NK-92 treated with Interleukin-12 subunit alpha and Interleukin-12 subunit beta, amount 100 ng/mL, for 24 hours (cell line): Measurements from ENCODE around the gene RNF14.
"Not testable (repeated sequence)": the region's sequence is repeated elsewhere in the genome, so short reads cannot be mapped to it uniquely, and the experiment has no call there.

ENCODE experiments used
- DNase-seq: peaks from one replicate; lab custom pipeline; 2025; lab: John Stamatoyannopoulos, UW

RNF14 gene, protein sequence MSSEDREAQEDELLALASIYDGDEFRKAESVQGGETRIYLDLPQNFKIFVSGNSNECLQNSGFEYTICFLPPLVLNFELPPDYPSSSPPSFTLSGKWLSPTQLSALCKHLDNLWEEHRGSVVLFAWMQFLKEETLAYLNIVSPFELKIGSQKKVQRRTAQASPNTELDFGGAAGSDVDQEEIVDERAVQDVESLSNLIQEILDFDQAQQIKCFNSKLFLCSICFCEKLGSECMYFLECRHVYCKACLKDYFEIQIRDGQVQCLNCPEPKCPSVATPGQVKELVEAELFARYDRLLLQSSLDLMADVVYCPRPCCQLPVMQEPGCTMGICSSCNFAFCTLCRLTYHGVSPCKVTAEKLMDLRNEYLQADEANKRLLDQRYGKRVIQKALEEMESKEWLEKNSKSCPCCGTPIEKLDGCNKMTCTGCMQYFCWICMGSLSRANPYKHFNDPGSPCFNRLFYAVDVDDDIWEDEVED

DNA sequence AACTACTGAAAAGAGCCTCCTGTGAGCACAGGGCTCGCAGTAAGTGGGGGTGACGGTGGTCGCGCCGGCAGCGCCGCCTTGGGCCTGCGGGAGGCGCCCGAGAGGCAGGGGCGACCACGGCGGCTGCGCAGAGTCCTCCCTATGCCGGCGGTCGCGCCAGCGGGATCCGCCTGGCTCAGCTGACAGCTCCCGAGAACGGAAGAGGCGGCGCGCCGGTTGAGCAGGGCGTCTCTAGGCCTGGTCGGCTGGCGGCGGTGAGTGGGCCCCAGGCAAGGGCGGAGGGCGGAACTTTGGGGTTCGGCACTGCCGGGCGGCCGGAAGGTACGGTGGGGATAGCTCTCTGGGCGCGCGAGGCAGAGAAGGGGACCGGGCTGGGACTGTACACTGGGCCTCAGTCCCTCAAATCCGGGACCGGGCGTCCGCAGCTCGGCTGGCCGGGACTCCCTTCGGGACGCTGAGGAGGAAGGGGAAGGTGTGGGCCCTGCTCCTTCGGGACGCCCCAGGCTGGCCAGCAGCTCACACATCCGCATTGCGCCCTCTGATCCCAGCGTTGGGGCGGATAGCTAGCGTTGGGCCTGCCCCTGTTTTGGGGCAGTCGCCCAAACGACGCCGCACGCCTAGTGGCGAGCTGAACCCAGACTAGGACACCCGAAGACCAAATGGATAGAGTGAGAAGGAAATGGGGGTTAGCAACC is at the start of gene RNF14:
TSS of gene RNF14 (plus strand) at position 192 of the 695 bp plus-strand sequence. CDS start 4,484 bp downstream, outside the sequence.
- DNase-seq = peak; percentile 93

DNA sequence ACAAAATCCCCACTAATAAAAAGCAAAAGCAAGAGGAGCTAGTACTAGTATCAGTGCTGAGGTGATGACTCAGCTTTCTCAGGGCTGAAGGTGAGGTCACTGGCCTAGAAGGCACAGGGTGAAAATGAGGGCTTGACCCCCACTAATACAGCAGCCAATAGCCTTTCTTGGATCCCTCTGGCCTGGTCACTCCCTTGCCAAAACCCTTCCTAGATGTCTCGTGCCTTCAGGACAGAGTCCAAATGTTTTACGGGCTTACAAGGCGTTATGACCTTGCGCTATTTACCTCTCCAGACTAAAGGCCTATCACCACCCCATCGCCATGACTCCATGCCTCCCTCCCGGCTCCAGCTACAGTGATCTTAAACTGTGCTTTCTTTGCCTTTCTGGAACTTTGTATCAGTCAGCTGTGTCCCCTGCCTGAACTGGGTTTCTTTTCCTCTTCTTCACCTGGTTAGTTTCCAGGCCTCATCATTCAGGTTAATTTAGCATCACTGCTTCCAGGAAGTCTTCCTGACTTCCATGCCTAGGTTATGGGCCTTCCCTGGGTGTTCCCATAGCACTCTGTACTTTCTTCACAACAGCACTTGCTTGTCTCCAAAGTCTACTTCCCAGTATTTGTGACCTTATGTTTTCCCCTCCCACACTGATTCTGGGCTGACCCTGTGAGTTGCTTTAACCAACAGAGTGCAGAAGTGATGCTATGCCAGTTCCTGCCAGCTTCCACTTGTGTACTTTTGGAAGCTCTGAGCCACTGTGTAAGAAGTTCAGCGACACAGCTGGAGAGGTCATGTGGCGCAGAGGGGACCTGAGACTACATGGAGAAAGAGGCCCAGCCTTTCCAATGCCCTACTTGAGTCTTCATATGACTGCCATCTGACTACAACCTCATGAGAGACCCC is 49.4 kb upstream of the RNF14 start:
- no peak for DNase-seq

DNA sequence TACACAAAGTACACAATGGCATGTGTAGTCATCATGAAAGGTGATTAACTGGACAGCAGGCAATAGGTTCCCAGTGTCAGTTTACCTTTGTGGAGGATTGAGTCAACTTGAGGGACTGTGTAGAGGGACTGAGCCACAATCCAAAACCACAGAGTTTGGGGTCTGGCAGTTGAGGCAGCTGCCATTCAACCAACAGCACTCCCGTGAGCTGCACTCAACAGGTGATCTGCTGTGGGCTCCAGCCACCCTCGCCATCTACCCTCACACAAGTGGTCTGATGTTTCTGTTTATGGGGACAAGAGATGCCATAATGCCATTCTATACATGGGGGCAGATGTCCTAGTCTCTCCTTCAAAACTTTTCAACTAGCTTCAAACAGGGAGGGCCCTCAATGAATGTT is 48.1 kb upstream of the RNF14 start:
- DNase-seq = no peak

DNA sequence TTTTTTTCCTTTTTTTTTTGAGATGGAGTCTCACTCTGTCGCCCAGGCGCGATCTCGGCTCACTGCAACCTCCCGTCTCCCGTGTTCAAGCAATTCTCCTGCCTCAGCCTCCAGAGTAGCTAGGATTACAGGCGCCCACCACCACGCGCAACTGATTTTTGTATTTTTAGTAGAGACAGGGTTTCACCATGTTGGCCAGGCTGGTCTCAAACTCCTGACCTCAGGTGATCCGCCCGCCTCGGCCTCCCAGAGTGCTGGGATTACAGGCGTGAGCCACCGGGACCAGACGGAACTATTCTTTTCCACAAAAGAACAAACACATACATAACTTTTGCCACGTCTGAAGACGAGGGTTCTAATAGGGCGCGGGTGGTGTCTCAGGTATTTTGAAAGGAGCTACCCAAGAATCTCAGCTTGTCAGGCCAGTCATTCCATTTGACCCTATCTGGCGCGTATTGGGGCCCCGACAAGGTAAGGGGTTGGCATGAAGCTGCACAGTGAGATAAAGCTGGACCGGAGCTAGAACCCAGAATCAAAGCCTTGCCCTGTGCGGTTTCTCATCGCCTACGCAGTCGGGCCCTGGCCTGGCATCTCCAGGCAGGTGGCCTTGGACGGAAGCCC is 46.0 kb upstream of the RNF14 start:
- not testable (repeated sequence) for DNase-seq

DNA sequence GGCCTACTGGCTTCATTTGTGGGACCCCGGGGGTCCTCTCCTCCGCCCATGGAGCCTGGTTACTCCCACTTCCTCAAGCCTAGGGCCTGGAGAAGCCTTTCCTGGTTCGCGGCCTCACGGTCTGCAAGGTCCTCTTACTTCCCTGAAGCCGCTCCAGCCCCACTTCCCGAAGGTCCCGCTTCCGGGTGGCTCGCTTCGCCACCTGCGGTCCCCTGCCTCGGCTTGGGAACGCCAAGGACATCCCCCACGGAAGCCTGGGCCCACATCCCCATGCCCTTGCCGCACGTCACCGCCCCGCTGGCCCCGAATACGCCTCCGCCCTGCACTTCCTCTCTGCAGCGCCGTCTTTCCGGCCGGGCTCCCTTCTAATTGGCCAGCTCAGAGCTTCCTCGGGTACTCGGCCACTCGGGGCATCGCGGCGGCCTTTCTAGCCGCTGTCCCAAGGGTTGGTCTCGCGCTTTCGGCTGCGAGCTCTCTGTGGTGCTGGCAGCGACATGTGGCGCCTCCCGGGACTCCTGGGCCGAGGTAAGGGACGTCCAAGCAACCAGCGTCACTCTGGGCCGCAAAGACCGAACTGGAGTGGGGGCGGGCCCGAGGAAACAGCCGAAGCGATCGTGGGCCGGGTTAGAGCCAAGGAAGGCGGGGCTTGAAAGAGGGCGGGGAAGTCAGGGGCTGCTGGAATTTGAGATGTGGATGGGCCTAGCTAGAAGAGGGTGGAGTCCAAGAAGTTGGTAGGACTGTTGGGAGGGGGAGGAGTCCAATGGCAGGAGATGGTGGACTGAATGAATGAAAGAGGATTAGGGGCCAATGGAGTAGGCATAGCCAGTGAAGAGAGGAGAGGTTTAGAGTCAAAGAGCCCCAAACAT is 45.2 kb upstream of the RNF14 start, which contains the start of gene DELE1:
TSS of gene DELE1 (plus strand) at position 424 of the 866 bp plus-strand sequence. CDS start at position 495, 71 bp downstream.
- DNase-seq = peak; percentile 87

DNA sequence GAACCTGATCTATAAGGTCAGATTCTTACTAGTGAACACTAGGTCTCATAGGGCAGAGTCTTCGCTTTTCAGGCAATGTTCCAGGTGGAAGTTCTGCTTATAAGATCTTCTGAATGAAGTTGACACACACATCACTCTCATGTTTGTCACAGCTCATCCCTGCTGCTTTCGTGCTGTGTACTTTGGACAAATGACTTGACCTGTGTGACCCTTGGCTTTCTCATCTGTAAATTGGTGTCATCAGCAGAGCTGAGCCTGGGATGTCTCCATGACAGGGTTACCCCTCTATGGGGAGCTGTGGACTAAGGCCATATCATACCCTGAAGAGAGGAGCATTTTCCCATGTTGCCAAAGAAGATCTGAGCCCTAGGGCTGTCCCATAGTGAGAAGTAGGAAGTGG is 42.5 kb upstream of the RNF14 start:
- DNase-seq = no peak

DNA sequence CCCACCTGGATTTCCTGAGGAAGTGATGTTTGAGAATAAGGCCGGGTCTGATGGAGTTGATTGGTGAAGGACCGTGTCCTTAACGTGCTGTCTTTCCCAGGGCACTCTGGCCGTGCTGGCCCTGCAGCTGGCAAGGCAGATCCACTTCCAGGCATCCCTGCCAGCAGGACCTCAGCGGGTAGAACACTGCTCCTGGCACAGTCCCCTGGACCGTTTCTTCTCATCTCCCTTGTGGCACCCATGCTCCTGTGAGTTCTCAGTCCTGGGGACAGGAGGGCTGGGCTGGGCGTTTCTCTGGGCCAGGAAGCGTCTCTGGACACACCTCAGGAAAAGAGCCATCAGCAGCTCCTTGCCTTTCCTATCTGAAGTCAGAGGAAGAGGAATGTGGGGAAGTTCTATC is 40.9 kb upstream of the RNF14 start:
- DNase-seq = no peak

DNA sequence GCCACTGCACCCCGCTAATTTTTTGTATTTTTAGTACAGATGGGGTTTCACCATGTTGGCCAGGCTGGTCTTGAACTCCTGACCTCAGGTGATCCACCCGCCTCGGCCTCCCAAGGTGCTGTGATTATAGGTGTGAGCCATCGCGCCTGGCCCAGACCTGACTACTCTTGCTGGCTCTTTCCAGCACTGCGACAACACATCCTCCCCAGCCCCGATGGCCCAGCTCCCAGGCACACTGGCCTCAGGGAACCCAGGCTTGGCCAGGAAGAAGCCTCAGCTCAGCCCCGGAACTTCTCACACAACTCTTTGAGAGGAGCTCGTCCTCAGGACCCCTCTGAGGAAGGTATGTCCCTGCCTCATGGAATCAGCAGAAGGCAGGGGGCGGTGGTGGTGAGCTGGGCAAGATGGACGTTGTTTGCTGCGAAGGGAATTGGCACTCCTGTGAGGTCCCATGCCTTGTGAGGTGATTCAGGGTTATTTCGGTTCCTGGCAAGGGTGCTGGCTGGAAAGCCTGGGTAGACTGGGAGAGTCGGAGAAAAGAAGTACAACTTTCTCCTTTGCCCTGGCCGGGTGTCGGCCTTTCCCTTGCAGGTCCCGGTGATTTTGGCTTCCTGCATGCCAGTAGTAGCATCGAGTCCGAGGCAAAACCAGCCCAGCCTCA is 39.4 kb upstream of the RNF14 start:
- DNase-seq = no peak

DNA sequence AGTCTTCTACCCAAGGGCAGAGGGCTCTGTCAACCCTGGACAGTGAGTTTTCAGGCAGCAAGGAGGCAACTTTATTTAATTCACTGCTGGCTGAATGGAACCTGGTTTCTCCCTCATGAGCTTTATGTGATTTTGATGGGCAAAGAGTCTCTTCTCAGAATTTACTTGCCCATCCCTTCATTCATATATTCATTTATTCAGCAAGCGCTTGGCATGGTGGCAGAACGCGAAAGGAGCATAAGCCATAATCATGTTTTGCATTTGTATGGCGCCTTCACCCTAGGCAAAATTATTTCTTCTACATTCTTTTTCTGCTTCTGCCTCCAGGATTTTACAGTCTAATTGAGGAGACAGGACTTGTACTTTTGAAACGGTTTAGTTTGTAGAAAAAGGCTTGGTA is 37.2 kb upstream of the RNF14 start:
- DNase-seq = no peak

DNA sequence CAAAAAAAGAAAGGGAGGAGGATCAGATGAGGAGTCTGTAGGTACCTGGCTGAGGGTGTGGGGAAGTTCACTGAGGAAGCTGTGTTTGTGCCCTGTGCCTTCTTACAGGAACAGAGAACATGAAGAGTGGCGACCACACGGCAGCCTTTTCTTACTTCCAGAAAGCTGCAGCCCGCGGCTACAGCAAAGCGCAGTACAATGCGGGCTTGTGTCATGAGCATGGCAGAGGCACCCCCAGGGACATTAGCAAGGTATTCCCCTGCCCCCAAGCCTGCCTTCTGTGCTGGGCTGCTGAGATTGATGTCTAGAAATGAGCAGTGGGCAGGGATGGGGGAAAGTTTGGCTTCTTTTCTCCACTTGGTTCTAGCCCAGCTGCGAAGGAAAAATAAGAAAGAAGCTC is 35.8 kb upstream of the RNF14 start:
- DNase-seq = no peak

DNA sequence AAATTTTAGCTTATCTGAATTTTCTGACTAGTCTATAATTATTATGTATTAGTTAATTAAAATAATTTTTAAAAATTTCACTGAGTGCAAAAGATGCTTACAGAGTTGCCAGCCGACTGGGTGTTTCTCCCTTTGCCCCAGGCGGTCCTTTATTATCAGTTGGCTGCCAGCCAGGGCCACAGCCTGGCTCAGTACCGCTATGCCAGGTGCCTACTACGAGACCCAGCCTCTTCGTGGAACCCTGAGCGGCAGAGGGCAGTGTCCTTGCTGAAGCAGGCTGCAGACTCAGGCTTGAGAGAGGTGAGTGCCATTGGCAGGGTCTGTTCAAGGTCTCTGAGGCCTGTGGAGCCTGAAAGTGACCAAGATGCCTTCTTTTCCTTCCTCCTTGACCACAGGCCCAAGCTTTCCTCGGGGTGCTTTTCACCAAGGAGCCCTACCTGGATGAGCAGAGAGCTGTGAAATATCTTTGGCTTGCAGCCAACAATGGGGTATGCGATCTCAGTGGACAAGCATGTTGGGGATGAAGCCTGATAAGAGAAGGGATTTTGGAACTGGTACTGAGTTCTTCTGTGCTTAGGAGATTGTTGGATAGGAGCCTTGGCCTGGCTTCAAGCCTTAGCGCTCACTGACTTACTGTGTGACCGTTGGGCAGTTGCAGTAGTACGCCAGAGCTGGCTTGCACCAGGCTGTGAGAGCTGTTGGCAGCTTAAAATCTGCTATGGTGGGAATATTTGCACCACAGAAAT is 34.6 kb upstream of the RNF14 start:
- no peak for DNase-seq

DNA sequence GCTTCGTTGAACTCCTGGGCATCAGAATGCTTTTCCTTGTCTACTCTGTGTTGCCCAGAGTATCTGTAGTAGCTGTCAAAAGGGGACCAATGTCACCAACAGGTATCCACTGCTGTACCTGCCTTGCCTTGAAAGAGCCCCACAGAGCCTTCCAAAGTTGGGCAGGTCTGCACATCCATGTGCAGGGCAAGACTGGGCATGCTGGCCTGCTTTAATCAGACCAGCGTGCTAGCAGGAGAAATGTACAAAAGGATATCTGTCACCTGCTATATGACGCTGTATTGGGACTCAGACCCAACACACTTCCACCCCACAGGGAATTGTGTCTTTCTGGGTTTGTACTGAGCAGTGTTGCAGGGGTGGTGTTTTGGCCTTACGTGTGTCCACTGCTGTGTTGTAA is 33.4 kb upstream of the RNF14 start:
- DNase-seq = no peak

DNA sequence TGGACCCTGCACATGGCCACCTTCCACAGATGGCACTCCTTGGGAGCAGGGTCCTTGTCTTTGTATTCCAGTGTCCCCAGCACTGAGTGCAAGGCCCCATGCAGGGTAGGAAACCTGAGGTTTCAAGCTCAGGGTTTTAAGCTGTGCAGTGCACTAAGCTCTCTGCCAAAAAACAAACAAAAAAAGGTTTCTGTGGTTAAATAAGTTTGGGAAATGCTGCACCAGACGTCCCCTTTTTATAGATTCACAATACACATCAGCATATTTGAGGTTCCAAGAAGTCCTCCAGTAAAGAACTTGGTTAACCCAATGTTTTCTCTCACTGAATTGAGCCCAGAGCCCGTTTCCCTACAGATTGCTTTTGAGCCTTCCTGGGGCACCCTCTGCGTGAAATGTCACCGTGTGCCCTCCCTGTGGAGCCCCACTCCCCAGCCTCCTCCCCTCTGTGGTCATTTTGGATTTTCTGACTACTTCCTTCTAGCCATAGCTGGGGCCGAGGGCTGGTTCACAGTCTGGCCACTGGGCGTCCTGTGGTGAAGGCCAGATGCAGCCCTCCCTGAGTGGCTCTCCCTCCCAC is 28.1 kb upstream of the RNF14 start:
- no peak for DNase-seq

DNA sequence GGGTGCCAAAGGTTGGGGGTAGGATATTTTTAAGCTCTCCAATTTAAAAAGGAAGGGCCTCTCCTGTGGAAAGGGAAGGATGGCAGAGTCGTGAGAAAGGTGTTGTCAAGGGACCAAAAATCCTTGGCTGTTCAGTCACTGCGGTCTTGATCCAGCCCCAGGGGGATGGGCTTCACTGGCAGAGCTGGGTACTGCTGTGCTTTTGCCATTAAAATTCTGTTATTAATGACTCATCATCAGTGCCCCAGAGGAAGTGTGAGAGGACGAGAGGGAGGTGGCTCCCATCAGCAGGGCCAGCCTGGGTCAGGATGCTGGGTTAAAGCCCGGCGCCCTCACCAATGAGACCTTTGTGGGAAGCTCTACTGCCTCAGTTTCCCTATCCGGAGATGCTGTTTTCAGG is 27.6 kb upstream of the RNF14 start:
- no peak for DNase-seq

DNA sequence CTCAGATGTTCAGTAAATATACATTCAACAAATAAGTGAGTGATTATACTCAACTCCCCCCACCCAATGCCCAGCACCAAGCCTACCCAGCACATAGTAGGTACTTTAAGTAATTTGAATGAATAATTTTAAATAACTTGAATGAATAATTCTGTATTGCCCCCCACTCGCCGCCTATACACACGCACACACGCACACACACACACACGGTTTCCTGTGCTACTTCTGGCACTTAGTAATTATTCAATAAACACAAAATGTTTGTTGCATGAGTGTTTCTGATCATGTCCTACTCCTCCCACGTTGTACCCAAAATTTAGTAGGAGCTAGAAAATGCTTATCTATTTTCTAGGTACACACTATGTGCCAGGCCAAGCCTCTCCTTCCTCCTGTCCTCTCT is 27.1 kb upstream of the RNF14 start:
- no peak for DNase-seq

DNA sequence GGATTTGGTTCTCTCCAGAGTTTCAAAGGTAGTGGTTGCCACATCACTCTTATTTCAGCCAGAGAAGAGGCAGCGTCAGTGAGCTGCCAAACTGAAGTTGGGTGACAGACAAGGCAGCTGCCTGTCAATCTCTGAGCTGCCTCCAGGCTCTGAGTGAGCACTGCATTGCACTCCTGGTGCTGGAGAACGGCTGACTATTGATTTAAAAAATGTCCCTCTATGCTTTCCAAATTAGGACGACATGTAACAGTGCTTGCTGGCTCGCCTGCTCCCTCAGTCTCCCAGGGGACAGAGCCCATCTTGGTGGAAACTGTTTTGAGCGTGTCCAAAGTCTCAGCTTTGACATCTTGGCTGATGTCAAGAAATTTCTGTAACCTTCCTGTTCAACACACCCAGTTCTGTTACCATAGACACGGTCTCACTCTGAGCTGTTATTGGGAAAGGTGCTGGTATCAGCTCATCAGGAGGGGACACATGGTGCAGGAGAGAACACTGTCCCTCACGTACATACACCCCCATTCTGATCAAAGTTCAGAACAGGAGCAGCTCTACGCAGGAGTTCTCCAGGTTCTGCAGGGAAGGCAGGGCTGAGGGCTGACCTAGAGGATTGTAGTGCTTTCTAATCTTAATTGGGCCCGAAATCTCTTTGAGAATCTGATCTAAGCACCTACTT is 26.6 kb upstream of the RNF14 start:
- DNase-seq = no peak

DNA sequence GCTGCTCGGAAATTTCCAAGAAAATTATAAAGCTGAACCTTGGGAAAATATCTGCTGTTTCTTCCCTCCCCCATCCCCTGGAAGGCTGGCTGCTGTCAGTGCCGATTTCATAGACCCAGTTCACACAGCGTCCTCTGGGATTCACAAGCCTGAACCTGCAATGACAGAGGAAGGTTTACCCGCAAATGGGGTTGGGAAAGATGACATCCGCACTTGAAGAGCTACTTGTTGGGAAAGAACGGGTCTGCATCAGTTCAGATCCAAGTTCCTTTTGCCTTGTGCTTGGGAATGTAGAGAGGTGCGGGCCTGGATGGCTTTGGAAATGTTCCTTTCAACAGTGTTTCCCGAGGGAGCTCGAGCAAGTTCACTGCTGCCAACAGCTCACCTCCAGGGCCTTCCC is 24.8 kb upstream of the RNF14 start:
- no peak for DNase-seq

DNA sequence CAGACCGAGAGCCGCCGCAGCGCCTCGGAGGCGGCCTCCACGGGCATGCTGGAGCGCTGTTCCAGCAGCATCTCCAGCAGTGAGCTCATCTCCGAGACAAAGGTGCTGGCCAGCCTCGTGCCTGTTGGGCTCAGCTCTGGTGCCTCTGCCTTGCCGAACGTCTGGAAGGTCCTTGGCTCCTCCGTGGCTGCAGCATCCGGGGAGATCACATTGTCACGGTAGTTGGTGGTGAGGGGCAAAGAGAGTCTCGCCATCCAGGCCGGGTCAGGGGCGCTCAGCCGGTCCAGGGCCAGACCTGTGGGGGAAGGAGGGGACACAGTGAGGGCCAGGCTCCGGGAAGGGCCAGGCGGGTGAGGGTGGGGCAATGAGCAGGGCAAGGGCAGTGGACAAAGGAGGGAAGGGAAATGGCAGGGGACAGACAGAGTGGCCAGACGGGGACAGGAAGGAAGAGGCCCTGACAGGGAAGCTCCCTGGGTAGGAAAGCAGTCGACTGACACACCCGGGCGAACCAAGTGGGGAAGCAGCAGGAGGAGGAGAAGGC is 23.3 kb upstream of the RNF14 start:
- no peak for DNase-seq
